ENCODE results near the gene KCNQ1OT1. TPM values are rescaled to one million over a fixed set of nuclear protein-coding genes. Genes with fewer than 3 reads are reported as not detected.

KCNQ1OT1 gene
- total RNA-seq, 1 experiment from 2014 or later = 1.2 TPM

DNA sequence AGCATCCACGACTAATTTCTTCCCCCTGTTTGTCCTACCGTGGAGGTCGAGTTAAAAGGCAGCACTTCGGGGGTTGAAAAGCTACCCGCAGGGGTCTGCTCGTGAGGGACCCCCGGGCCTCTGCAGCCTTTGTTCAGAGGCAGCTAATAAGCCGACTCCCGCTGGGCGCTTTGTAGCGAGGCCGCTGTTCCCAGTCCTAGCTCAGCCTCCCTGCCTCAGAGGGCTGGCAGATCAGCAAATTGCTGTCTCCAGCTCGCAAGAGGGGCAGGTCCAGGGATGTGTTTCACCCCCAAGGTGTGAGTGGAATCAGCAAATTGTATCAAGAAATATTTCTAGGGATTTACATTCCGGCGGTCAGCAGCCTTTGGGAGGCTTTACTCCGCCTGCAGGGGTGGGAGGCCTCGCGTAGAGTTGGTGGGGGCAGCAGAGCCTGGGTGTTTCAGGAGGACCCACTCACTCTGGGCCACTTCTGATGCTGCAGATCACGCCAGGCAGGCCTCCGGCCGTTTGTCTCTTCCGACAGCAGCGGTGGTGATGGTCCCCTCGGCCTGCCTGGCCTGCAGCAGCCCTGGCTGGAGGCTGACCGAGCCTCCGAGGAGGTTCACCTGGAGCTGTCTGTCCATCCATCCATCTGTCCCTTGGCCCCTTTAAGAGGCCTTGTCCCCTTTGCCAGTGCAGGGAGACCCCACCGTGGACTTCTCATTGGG, 21.6 kb upstream of the KCNQ1OT1 start:
- H2BK5ac ChIP-seq (ENCODE audit: insufficient read length, low read length) = no peak overlapping the region
- no peak overlapping the region for H2BK120ac ChIP-seq (ENCODE audit: low read depth, low read length, poor library complexity, severe bottlenecking)
- H3K4ac ChIP-seq (ENCODE audit: low read depth, low read length) = no peak overlapping the region
- H3K79me1 ChIP-seq (ENCODE audit: insufficient read depth, low read depth, low read length, poor library complexity, severe bottlenecking) = no peaks in the 10 kb centered on the region
- peaks cover 5% of the 10 kb centered on the region; the same call in 1 of the 2 replicates for H3K4me1 ChIP-seq (ENCODE audit: insufficient read depth, low read length)
- WGBS (ENCODE audit: extremely low coverage, insufficient read length, low lambda C conversion rate) = no CpG with 5 or more reads among the region's 27 CpGs
- no peak overlapping the region for H2AK5ac ChIP-seq (ENCODE audit: insufficient read length, low read length)
- no peak overlapping the region for H4K5ac ChIP-seq (ENCODE audit: insufficient read length, low read depth, low read length)
- H3K27me3 ChIP-seq (ENCODE audit: insufficient read depth, low read length) = peaks cover 17% of the 10 kb centered on the region; the same call in 1 of the 2 replicates
- no peak overlapping the region for H4K8ac ChIP-seq (replicated peaks; ENCODE audit: insufficient read length, low read depth, low read length)
- no peaks in the 10 kb centered on the region for H3K23me2 ChIP-seq (ENCODE audit: insufficient read length, low read depth, low read length, poor library complexity, severe bottlenecking)
- H2BK20ac ChIP-seq (ENCODE audit: low read depth, low read length, poor library complexity, severe bottlenecking) = no peak overlapping the region
- no peak overlapping the region for H3K4me2 ChIP-seq (ENCODE audit: insufficient read depth, insufficient read length, low read length)
- no peak overlapping the region for H4K91ac ChIP-seq (ENCODE audit: insufficient read length, low read depth, low read length)
- no peak overlapping the region for H2AFZ ChIP-seq (ENCODE audit: low read length)
- H3T11ph ChIP-seq (ENCODE audit: low read length) = no peak overlapping the region
- Mint-ChIP-seq H3K27ac (no peak overlapping the region), H3K9me3 (no peaks in the 10 kb centered on the region; a peak in 1 of 5 replicates), H3K4me3 (peak overlapping the region in 1 of 2 experiments; percentile 55; a peak in 2 of 5 replicates), H3K27me3 (ENCODE audit: low read depth) (peaks cover 100% of the 10 kb centered on the region), H3K36me3 (ENCODE audit: insufficient read depth in 1 of 3, low read depth in 3 of 3) (no peaks in the 10 kb centered on the region), H3K4me1 (peaks cover 47 to 49% of the 10 kb centered on the region in 2 experiments)
- H2BK12ac ChIP-seq (ENCODE audit: insufficient read length, low read depth, low read length) = no peak overlapping the region
- H3K23ac ChIP-seq (ENCODE audit: insufficient read length, low read depth, low read length) = no peak overlapping the region
- peak; percentile 59 for DNase-seq
- no peaks in the 10 kb centered on the region for H3K9me3 ChIP-seq (ENCODE audit: control insufficient read depth, low read depth, low read length)
- no peaks in the 10 kb centered on the region for H4K20me1 ChIP-seq (ENCODE audit: control insufficient read depth, insufficient read depth, insufficient read length)
- no peak for TF ChIP-seq CTCF (conservative IDR thresholded peaks at IDR 0.05)
- H3K14ac ChIP-seq (ENCODE audit: insufficient read depth, low read length) = no peak overlapping the region
- no peak overlapping the region for H3K9ac ChIP-seq (ENCODE audit: extremely low read depth, insufficient read length, low read length)
- H2BK15ac ChIP-seq (ENCODE audit: low read depth, low read length) = no peak overlapping the region
- H3K56ac ChIP-seq (ENCODE audit: insufficient read length, low read depth, low read length) = no peak overlapping the region
- no peak overlapping the region for H3K27ac ChIP-seq (ENCODE audit: insufficient read length, low read depth, low read length)
- no peak overlapping the region for H3K18ac ChIP-seq (ENCODE audit: insufficient read length, low read depth, low read length)
- H3K79me2 ChIP-seq (ENCODE audit: insufficient read depth, low read length) = no peaks in the 10 kb centered on the region
